ENCODE data around the gene SCO1.

GRCh38 chr17:10727192-10727591, 29.9 kb upstream of the SCO1 start:
- TF ChIP-seq CTCF (IDR thresholded peaks at IDR 0.05): no peak
- no peak for TF ChIP-seq POLR2AphosphoS5 (IDR thresholded peaks at IDR 0.05)
- no peak for TF ChIP-seq EP300 (IDR thresholded peaks at IDR 0.05)
